Heart right ventricle (tissue), 16 donors: ENCODE data around the gene FGF3. TPM values are rescaled to one million over a fixed set of nuclear protein-coding genes. Genes with fewer than 3 reads are reported as not detected.

ENCODE experiments used
- ATAC-seq, 8 donors: fragments of 200-7000 bp; cut with Tn5 transposase; one replicate each; pipeline ENCODE4 v1.9.1; 2020; ENCODE audit warnings: mild to moderate bottlenecking in 8 of 8, moderate library complexity in 8 of 8, moderate number of reproducible peaks in 1 of 8
- DNase-seq, 2 donors: peaks; one replicate each; pipeline ENCODE4 v3.0.0-alpha.2; 2020
- H3K27ac ChIP-seq, 10 donors: fragments of 200-600 bp; sonication (generic) in 2 of 10; one replicate each; pipeline versions ENCODE4 v1.5.0 to v1.8.0; 2020 to 2022; ENCODE audit warnings: mild to moderate bottlenecking in 3 of 10
- H3K27me3 ChIP-seq, 7 donors: fragments of 200-600 bp; one replicate each; pipeline ENCODE4 v1.8.0; 2021 to 2022; ENCODE audit warnings: mild to moderate bottlenecking in 2 of 7
- H3K36me3 ChIP-seq, 9 donors: fragments of 200-600 bp; sonication (generic) in 1 of 9; one replicate each; pipeline versions ENCODE4 v1.5.0 to v1.8.0; 2020 to 2022; ENCODE audit warnings: mild to moderate bottlenecking in 2 of 9
- H3K4me1 ChIP-seq, 9 donors: fragments of 200-600 bp; sonication (generic) in 1 of 9; one replicate each; pipeline versions ENCODE4 v1.5.0 to v1.8.0; 2020 to 2022; ENCODE audit warnings: mild to moderate bottlenecking in 4 of 9
- H3K4me3 ChIP-seq, 10 donors: fragments of 200-600 bp; sonication (generic) in 2 of 10; one replicate each; pipeline versions ENCODE4 v1.5.0 to v1.8.0; 2020 to 2022; ENCODE audit warnings: mild to moderate bottlenecking in 7 of 10, moderate library complexity in 2 of 10
- H3K9me3 ChIP-seq, 11 donors: fragments of 200-600 bp in 10 of 11; sonication (generic) in 2 of 11; one replicate each; pipeline versions ENCODE4 v1.5.0 to v1.8.0; 2013 to 2022; ENCODE audit warnings: mild to moderate bottlenecking in 2 of 11, control low read depth in 1 of 11, moderate library complexity in 1 of 11
- WGBS, 2 donors: extraction: QIAGEN DNeasy Blood & Tissue Kit; methylation state at CpG; one replicate each; pipeline ENCODE4 v1.1.7; 2013; ENCODE audit warnings: inconsistent platforms in 1 of 2; 5-methylcytosine and 5-hydroxymethylcytosine counted together
- intact Hi-C, 10 donors: fragments of 100-400 bp; cut with DNase I; formaldehyde crosslinking; loops; one replicate each; pipeline versions ENCODE4 v1.11.1 to v1.14.2; 2022
- polyA plus RNA-seq, 2 donors: library from polyadenylated mRNA; stranded (reverse); fragments of 200-250 nt; gene quantifications; one replicate each; pipeline ENCODE4 v1.2.3, GENCODE V29; 2013
- total RNA-seq, 10 donors: library from RNA; stranded (reverse); fragmentation: NEBNext Ultra II Directional in 3 of 10; extraction: Animal tissue kit (Norgen Biotek cat#: 25700) in 3 of 10; gene quantifications; one replicate each; pipeline versions ENCODE4 v1.2.1 to v1.2.4, GENCODE V29; 2021 to 2023
- TF ChIP-seq, protein P1 (sequence below), 9 donors: fragments of 200-600 bp; sonication (generic) in 2 of 9; IDR thresholded peaks; one replicate each; pipeline versions ENCODE4 v1.5.0 to v1.8.0; 2021 to 2022; ENCODE audit warnings: antibody characterized with exemption in 9 of 9, mild to moderate bottlenecking in 5 of 9, moderate library complexity in 1 of 9
- donor health status: Arrhythmogenic right ventricular cardiomyopathy.
- donor health status: ischemic (EF 13 %, LVEDD 7.1; RV severe dilation, severe dysfunction).
- donor health status: healthy with polysubstance abuse.
- donor health status: DM: no; HTN: yes; CAD: no.
- donor health status: DM: no; HTN: no; CAD: no.
- donor health status: ischemic (EF 25% LVEDD 6.9; RV normal size, moderate dysfunction).
- donor health status: ischemic (EF 25% LVEDD 5.7; RV mildly dilated, moderate dysfunction).
- donor health status: healthy.
- donor health status: DM: yes; HTN: yes; CAD: no.
- donor health status: Ischemic cardiomyopathy.
- donor health status: ischemic (EF 35%, LVEDD 5.7; RV mildly dilated, moderate dysfunction).
- donor health status: nonischemic (EF 11% LVEDD 7.7; RV severe dilation, severe dysfunction).
- donor health status: DM: yes; HTN: yes; CAD: no.
- donor health status: PGD.
- donor health status: ischemic (EF 29% LVEDD 5.4; RV normal size, mild dysfunction).
- donor health status: nonischemic (EF 23%, LVEDD 6.1; RV moderate dilation, normal function).

Gene FGF3
- total and polyA plus RNA-seq, 12 donors: not detected

GRCh38 chr11:69807106-69807815 lies 12.0 kb downstream of the FGF3 start:
- Histone ChIP-seq H3K27ac (no peak overlapping the region), H3K9me3 (no peaks in the 10 kb centered on the region), H3K4me1 (peaks cover 0 to 7% (median 0%) of the 10 kb centered on the region in 9 donors), H3K27me3 (peaks cover 0 to 36% (median 4%) of the 10 kb centered on the region in 7 donors), H3K4me3 (no peak overlapping the region), H3K36me3 (no peaks in the 10 kb centered on the region)
- no peak for ATAC-seq
- TF ChIP-seq, protein P1, sequence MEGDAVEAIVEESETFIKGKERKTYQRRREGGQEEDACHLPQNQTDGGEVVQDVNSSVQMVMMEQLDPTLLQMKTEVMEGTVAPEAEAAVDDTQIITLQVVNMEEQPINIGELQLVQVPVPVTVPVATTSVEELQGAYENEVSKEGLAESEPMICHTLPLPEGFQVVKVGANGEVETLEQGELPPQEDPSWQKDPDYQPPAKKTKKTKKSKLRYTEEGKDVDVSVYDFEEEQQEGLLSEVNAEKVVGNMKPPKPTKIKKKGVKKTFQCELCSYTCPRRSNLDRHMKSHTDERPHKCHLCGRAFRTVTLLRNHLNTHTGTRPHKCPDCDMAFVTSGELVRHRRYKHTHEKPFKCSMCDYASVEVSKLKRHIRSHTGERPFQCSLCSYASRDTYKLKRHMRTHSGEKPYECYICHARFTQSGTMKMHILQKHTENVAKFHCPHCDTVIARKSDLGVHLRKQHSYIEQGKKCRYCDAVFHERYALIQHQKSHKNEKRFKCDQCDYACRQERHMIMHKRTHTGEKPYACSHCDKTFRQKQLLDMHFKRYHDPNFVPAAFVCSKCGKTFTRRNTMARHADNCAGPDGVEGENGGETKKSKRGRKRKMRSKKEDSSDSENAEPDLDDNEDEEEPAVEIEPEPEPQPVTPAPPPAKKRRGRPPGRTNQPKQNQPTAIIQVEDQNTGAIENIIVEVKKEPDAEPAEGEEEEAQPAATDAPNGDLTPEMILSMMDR (IDR thresholded peaks at IDR 0.05): no peak
- intact Hi-C loops: loop anchor here in 2 of 10 donors (10.0 kb wide), 1 partner anchor 92 kb away; no protein-coding TSS in a partner anchor
- WGBS, 2 donors: 88 to 89% methylated on average over 9 of the region's 9 CpGs
- no peak for DNase-seq

DNA sequence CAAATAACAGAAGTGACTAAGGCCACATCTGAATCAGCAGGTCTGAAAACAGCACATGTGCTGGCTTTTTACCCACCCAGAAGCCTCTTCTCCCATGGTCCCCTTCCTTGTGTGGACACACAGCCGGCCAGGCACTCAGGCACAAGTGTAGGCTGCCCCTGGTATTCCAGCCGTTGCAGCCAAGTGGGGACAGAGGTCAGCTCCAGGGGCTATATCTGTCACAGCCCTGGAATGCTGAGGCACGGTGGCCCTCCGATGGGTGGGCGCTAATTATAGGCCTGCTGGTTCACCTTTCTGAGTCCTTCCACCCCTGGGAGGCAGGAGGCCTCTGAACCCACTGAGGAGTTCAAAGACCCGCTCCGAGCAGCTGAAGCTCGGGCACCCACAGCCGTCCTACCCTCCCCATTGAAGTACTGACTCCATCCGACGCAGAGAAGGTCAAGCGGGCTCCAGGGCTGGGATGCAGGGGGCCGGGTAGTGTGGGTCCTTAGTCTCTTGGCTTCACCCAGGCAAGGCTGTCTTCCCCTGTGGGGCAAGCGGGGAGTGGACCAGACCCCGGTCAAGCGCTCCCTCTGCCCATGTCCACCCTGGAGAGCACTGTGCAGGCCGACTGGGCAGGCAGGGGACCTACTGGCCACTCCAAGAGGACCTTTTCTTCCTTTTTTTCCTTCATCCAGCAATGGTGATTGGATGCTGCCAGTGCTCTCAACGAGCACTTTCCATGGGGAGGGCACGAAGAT lies 14.3 kb downstream of the FGF3 start:
- H3K36me3 ChIP-seq: no peaks in the 10 kb centered on the region
- intact Hi-C loops: loop anchor here in 2 of 10 donors (5.0 to 10.0 kb wide), 2 partner anchors 62 to 90 kb away; no protein-coding TSS in a partner anchor
- H3K4me3 ChIP-seq: no peak overlapping the region
- H3K27me3 ChIP-seq: peaks cover 0 to 18% (median 0%) of the 10 kb centered on the region in 7 donors
- ATAC-seq (peak; percentile 52 to 92 (median 74)), DNase-seq (peak; percentile 13 to 41)
- TF ChIP-seq, protein P1 (IDR thresholded peaks at IDR 0.05): no peak
- 65 to 68% methylated on average over 19 of the region's 19 CpGs for WGBS, 2 donors
- peak overlapping the region in 1 of 10 donors; percentile 7 for H3K27ac ChIP-seq
- H3K4me1 ChIP-seq: peaks cover 0 to 7% (median 0%) of the 10 kb centered on the region in 9 donors
- H3K9me3 ChIP-seq: peaks cover 0 to 1% (median 0%) of the 10 kb centered on the region in 11 donors

DNA sequence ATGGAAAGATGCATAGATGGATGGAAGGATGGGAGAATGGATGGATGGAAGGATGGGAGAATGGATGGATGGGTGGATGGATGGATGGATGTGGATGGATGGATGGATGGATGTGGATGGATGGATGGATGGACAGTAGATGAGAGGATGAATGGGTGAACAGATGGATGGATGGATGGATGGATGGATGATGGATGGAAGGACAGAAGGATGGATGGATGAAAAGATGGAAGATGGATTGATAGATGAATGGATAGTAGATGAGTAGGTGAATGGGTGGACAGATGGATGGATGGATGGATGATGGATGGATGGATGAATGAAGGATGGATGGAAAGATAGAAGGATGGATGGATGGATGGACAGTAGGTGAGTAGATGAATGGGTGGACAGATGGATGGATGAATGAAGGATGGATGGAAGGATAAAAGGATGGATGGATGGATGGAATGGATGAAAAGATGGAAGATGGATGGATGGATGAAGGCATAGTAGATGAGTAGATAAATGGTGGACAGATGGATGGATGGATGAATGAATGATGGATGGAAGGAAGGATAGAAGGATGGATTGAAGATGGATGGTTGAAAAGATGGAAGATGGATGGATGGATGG lies 15.5 kb downstream of the FGF3 start:
- H3K27me3 ChIP-seq: peaks cover 0 to 16% (median 0%) of the 10 kb centered on the region in 7 donors
- ATAC-seq (no peak), DNase-seq (no peak)
- intact Hi-C loops: loop anchor here in 2 of 10 donors (5.0 to 10.0 kb wide), 2 partner anchors 64 to 89 kb away; no protein-coding TSS in a partner anchor
- no peaks in the 10 kb centered on the region for H3K36me3 ChIP-seq
- TF ChIP-seq, protein P1 (IDR thresholded peaks at IDR 0.05): no peak
- H3K4me3 ChIP-seq: no peak overlapping the region
- no peak overlapping the region for H3K27ac ChIP-seq
- peaks cover 0 to 7% (median 0%) of the 10 kb centered on the region in 9 donors for H3K4me1 ChIP-seq
- peaks cover 0 to 8% (median 0%) of the 10 kb centered on the region in 11 donors for H3K9me3 ChIP-seq

DNA sequence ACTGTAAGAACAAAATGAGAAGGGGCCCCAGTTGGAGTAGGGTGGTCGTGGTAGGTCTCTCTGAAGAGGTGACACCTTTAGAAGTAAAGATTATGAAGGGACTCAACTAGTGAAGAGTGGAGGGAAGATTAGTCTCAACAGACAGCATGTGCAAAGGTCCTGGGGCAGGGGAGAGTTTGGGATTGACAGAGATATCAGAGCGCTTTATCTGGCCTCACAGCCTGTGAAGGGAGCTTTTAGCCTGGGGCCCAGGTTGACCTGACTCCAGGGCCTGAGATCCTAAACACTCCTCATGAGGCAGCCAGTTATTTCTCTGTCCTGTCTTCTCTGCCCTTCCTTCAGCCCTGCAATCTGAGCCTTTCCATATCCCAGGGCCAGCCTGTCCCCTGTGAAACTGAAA lies 16.2 kb downstream of the FGF3 start:
- Histone ChIP-seq H3K4me1 (peaks cover 0 to 7% (median 0%) of the 10 kb centered on the region in 9 donors), H3K36me3 (no peaks in the 10 kb centered on the region), H3K4me3 (no peak overlapping the region), H3K27ac (no peak overlapping the region), H3K27me3 (peaks cover 0 to 11% (median 0%) of the 10 kb centered on the region in 7 donors), H3K9me3 (peaks cover 0 to 8% (median 0%) of the 10 kb centered on the region in 11 donors)
- DNase-seq (no peak), ATAC-seq (no peak)
- TF ChIP-seq, protein P1 (IDR thresholded peaks at IDR 0.05): no peak
- 75 to 90% methylated on average over 2 of the region's 2 CpGs for WGBS, 2 donors
- intact Hi-C loops: loop anchor here in 2 of 10 donors (5.0 to 10.0 kb wide), 2 partner anchors 64 to 88 kb away; no protein-coding TSS in a partner anchor
